HG03342 (cell line): Measurements from ENCODE around the gene SPAG5.

Source experiments
- ATAC-seq: cut with Tn5 transposase; IDR thresholded peaks from one replicate; pipeline ENCODE4 v1.9.1; 2021; ENCODE audit warnings: mild to moderate bottlenecking, moderate library complexity; ENCODE audit not compliant: unreplicated experiment

The SPAG5 gene

GRCh38 chr17:28598799-28599310 is at the start of gene SPAG5:
SPAG5 (minus strand) TSS chr17:28599025; CDS start chr17:28598946, 79 bp downstream.
- ATAC-seq, result peak; percentile 81

GRCh38 chr17:28646039-28646754 is 47.4 kb upstream of the SPAG5 start:
- no peak for ATAC-seq

GRCh38 chr17:28645576-28645939 is 46.7 kb upstream of the SPAG5 start:
- ATAC-seq, result no peak

- ATAC-seq, result peak; percentile 86
These were observed 46.2 kb upstream of the SPAG5 start, which contains the start of gene BLTP2 for GRCh38 chr17:28644787-28645575. BLTP2 (minus strand) TSS chr17:28645158; CDS start chr17:28645056, 102 bp downstream.

GRCh38 chr17:28643983-28644786 is 45.4 kb upstream of the SPAG5 start:
- peak; percentile 8 for ATAC-seq

GRCh38 chr17:28641579-28641978 is 42.8 kb upstream of the SPAG5 start:
- ATAC-seq, result no peak

- no peak for ATAC-seq
These were observed 36.7 kb upstream of the SPAG5 start for GRCh38 chr17:28635506-28635905.

- no peak for ATAC-seq
These were observed 35.5 kb upstream of the SPAG5 start for GRCh38 chr17:28634206-28634865.

GRCh38 chr17:28626818-28627217 is 28.0 kb upstream of the SPAG5 start:
- no peak for ATAC-seq

GRCh38 chr17:28624148-28624547 is 25.3 kb upstream of the SPAG5 start:
- no peak for ATAC-seq

- no peak for ATAC-seq
These were observed 24.9 kb upstream of the SPAG5 start for GRCh38 chr17:28623696-28624095.

- no peak for ATAC-seq
These were observed 23.4 kb upstream of the SPAG5 start for GRCh38 chr17:28622186-28622585.

- ATAC-seq, result no peak
These were observed 21.2 kb upstream of the SPAG5 start for GRCh38 chr17:28620010-28620409.

GRCh38 chr17:28618464-28618863 is 19.6 kb upstream of the SPAG5 start:
- no peak for ATAC-seq

- no peak for ATAC-seq
These were observed 17.5 kb upstream of the SPAG5 start for GRCh38 chr17:28616281-28616680.

GRCh38 chr17:28615260-28615940 is 16.6 kb upstream of the SPAG5 start:
- no peak for ATAC-seq

GRCh38 chr17:28613931-28614381 is 15.1 kb upstream of the SPAG5 start, which contains the start of gene RSKR:
RSKR (minus strand) TSS chr17:28614185; CDS start chr17:28614161, 24 bp downstream.
- ATAC-seq, result no peak

GRCh38 chr17:28612936-28613872 is 14.4 kb upstream of the SPAG5 start:
- no peak for ATAC-seq

GRCh38 chr17:28612531-28612930 is 13.7 kb upstream of the SPAG5 start:
- no peak for ATAC-seq
